Panc1 (cell line): ENCODE results near the gene ST3GAL5. TPM values are rescaled to one million over a fixed set of nuclear protein-coding genes. Genes with fewer than 3 reads are reported as not detected.

Experiments used
- ATAC-seq: fragments of 200-7000 bp; cut with Tn5 transposase; 2 replicates; pipeline ENCODE4 v1.9.1; 2020; ENCODE audit warnings: mild to moderate bottlenecking, moderate library complexity
- BruUV-seq: library from RNA; stranded (reverse); fragments of 400-500 nt; replicated peaks from 2 replicates; lab custom pipeline; 2021; lab: Mats Ljungman, UMichigan
- CTCF ChIA-PET: fragments of 300-600 bp; sonication (Branson Sonifier 250); formaldehyde crosslinking; loops from one replicate; lab custom pipeline; 2022; ENCODE audit warnings: antibody characterized with exemption; lab: Charles Lee
- POLR2A ChIA-PET: fragments of 300-600 bp; sonication (Branson Sonifier 250); formaldehyde crosslinking; loops from one replicate; lab custom pipeline; 2022; ENCODE audit warnings: antibody characterized with exemption; lab: Charles Lee
- DNase-seq: peaks from one replicate; pipeline ENCODE4 v3.0.0-alpha.2; 2010; ENCODE audit warnings: low read depth, low spot score
- H3K27ac ChIP-seq: 2 replicates; pipeline ENCODE4 v1.5.1; 2011; ENCODE audit warnings: mild to moderate bottlenecking, low read length, inconsistent platforms
- H3K27me3 ChIP-seq: fragments of 200-500 bp; sonication (Bioruptor generic); 2 replicates; pipeline ENCODE4 v1.6.0; 2014; ENCODE audit warnings: low read length, inconsistent platforms; ENCODE audit not compliant: control insufficient read depth, insufficient read depth
- H3K36me3 ChIP-seq: fragments of 200-500 bp; sonication (Bioruptor generic); 2 replicates; pipeline ENCODE4 v1.5.1; 2014; ENCODE audit warnings: inconsistent platforms, mild to moderate bottlenecking, low read length, moderate library complexity; ENCODE audit not compliant: control insufficient read depth, insufficient read depth
- H3K4me1 ChIP-seq: 2 replicates; pipeline ENCODE4 v1.5.1; 2011; ENCODE audit warnings: inconsistent platforms, mild to moderate bottlenecking, low read length, moderate library complexity; ENCODE audit not compliant: control insufficient read depth, insufficient read depth
- H3K4me3 ChIP-seq, 2 experiments: 2 replicates each; pipeline ENCODE4 v1.5.1; 2011 to 2012; ENCODE audit warnings: low read depth in 2 of 2, low read length in 2 of 2, mild to moderate bottlenecking in 2 of 2, inconsistent platforms in 1 of 2, moderate library complexity in 1 of 2
- H3K9me3 ChIP-seq: fragments of 200-500 bp; sonication (Bioruptor generic); 2 replicates; pipeline ENCODE4 v1.5.1; 2014; ENCODE audit warnings: low read depth, mild to moderate bottlenecking, inconsistent platforms, low read length, moderate library complexity; ENCODE audit not compliant: control insufficient read depth, insufficient read depth
- POLR2AphosphoS5 ChIP-seq: IDR thresholded peaks from 2 replicates; pipeline ENCODE4 v1.6.1; 2012; ENCODE audit warnings: mild to moderate bottlenecking, low read depth, low read length, moderate library complexity
- SIN3A ChIP-seq: IDR thresholded peaks from 2 replicates; pipeline ENCODE4 v1.6.1; 2012; ENCODE audit warnings: low read depth, mild to moderate bottlenecking, low read length, moderate library complexity, borderline replicate concordance; ENCODE audit not compliant: insufficient read depth
- TCF7L2 ChIP-seq: IDR thresholded peaks from 2 replicates; pipeline ENCODE4 v1.6.1; 2011; ENCODE audit warnings: mild to moderate bottlenecking, low read depth, low read length, inconsistent platforms
- in situ Hi-C: cut with HindIII; loops from 2 replicates; pipeline ENCODE4 v1.10.0; 2016; ENCODE audit warnings: low sequenced_read_pairs, low pct_unique_long_range_greater_than_20kb
- intact Hi-C: fragments of 100-400 bp; cut with micrococcal nuclease; formaldehyde crosslinking; loops from one replicate; pipeline ENCODE4 v1.10.0; 2022; ENCODE audit not compliant: unreplicated experiment
- total RNA-seq: library from RNA; stranded (reverse); gene quantifications from one replicate; pipeline ENCODE4 v1.2.1, GENCODE V29; 2021; ENCODE audit not compliant: unreplicated experiment
- TF ChIP-seq, protein P1 (sequence below): fragments of 450-650 bp; IDR thresholded peaks from 2 replicates; pipeline ENCODE4 v1.5.1; 2017; ENCODE audit warnings: mild to moderate bottlenecking
- TF ChIP-seq, protein P2 (sequence below), 2 experiments: IDR thresholded peaks; 2 replicates each; pipeline ENCODE4 v1.6.1; 2011 to 2012; ENCODE audit warnings: low read depth in 2 of 2, control low read depth in 1 of 2, low read length in 1 of 2, mild to moderate bottlenecking in 1 of 2, moderate library complexity in 1 of 2; ENCODE audit not compliant: insufficient read depth in 1 of 2

ST3GAL5 gene
- total RNA-seq, 1 experiment from 2014 or later, result 5.0 TPM

DNA sequence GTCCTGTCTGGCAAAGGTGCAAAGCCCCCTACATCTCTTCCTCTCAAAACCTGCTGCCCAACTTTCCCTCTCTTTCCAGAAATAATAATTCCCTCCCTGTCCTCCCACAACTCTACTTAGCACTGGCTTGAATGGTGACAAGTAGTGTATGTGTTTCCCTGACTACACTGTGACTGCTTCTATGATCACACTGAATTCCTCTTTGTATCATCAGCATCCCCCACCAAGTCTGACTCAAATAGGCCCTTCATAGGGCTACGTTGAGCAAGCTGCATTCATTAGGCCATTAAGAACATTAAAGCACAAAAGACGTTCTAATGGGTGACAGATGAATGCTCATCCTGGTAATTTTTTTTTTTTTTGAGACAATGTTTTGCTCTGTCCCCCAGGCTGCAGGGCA, 13.7 kb upstream of the ST3GAL5 start:
- Histone ChIP-seq H3K36me3 (no peaks in the 10 kb centered on the region), H3K4me3 (no peak overlapping the region), H3K27ac (no peak overlapping the region), H3K4me1 (no peaks in the 10 kb centered on the region), H3K9me3 (no peaks in the 10 kb centered on the region), H3K27me3 (no peaks in the 10 kb centered on the region)
- ATAC-seq (no peak), DNase-seq (no peak)
- POLR2A ChIA-PET, result no interaction called here
- BruUV-seq, result no TSS peak
- CTCF ChIA-PET, result interaction anchor here (0.7 kb wide), 1 partner anchor 196 kb away, joined by 3 read pairs; no protein-coding TSS in a partner anchor
- intact Hi-C loops, result no loop called here
- no peak for TF ChIP-seq SIN3A
- TF ChIP-seq, protein P1, sequence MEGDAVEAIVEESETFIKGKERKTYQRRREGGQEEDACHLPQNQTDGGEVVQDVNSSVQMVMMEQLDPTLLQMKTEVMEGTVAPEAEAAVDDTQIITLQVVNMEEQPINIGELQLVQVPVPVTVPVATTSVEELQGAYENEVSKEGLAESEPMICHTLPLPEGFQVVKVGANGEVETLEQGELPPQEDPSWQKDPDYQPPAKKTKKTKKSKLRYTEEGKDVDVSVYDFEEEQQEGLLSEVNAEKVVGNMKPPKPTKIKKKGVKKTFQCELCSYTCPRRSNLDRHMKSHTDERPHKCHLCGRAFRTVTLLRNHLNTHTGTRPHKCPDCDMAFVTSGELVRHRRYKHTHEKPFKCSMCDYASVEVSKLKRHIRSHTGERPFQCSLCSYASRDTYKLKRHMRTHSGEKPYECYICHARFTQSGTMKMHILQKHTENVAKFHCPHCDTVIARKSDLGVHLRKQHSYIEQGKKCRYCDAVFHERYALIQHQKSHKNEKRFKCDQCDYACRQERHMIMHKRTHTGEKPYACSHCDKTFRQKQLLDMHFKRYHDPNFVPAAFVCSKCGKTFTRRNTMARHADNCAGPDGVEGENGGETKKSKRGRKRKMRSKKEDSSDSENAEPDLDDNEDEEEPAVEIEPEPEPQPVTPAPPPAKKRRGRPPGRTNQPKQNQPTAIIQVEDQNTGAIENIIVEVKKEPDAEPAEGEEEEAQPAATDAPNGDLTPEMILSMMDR, result no peak
- TF ChIP-seq TCF7L2, result no peak
- no peak for TF ChIP-seq POLR2AphosphoS5
- in situ Hi-C loops, result no loop called here

DNA sequence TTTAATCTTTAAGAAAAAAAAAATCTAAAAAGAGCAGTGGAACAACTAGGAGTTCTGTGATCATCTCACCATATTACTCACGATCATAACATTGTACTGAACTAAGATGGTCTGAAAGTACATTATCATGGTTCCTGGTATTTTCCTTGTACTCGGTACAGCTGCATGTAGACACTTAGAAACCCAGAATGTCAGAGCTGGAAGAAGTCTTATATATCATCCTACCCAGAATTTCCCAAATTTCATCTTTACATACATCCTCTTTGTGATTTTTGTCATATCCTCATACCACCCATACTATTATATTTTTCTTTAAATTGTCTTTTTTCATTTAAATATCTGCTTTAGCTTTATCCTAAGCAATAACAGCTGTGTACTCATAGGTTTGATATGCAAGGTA, 12.4 kb upstream of the ST3GAL5 start:
- BruUV-seq, result no TSS peak
- H3K4me1 ChIP-seq, result no peaks in the 10 kb centered on the region

More for the DNA sequence above, 12.4 kb upstream of the ST3GAL5 start:
- no peak for DNase-seq
- in situ Hi-C loops (no loop called here), intact Hi-C loops (no loop called here)
- POLR2A ChIA-PET, result no interaction called here
- H3K27ac ChIP-seq, result no peak overlapping the region
- ATAC-seq, result no peak
- TF ChIP-seq POLR2AphosphoS5 (no peak), TCF7L2 (no peak), SIN3A (no peak)
- TF ChIP-seq, protein P2, sequence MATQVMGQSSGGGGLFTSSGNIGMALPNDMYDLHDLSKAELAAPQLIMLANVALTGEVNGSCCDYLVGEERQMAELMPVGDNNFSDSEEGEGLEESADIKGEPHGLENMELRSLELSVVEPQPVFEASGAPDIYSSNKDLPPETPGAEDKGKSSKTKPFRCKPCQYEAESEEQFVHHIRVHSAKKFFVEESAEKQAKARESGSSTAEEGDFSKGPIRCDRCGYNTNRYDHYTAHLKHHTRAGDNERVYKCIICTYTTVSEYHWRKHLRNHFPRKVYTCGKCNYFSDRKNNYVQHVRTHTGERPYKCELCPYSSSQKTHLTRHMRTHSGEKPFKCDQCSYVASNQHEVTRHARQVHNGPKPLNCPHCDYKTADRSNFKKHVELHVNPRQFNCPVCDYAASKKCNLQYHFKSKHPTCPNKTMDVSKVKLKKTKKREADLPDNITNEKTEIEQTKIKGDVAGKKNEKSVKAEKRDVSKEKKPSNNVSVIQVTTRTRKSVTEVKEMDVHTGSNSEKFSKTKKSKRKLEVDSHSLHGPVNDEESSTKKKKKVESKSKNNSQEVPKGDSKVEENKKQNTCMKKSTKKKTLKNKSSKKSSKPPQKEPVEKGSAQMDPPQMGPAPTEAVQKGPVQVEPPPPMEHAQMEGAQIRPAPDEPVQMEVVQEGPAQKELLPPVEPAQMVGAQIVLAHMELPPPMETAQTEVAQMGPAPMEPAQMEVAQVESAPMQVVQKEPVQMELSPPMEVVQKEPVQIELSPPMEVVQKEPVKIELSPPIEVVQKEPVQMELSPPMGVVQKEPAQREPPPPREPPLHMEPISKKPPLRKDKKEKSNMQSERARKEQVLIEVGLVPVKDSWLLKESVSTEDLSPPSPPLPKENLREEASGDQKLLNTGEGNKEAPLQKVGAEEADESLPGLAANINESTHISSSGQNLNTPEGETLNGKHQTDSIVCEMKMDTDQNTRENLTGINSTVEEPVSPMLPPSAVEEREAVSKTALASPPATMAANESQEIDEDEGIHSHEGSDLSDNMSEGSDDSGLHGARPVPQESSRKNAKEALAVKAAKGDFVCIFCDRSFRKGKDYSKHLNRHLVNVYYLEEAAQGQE (IDR thresholded peaks at IDR 0.05; ENCODE audit: insufficient read depth in 1 of 2, low read depth in 2 of 2, low read length in 1 of 2), result no peak
- TF ChIP-seq, protein P1, result no peak
- H3K36me3 ChIP-seq, result no peaks in the 10 kb centered on the region
- CTCF ChIA-PET, result no interaction called here
- no peaks in the 10 kb centered on the region for H3K9me3 ChIP-seq
- H3K4me3 ChIP-seq, result no peak overlapping the region
- H3K27me3 ChIP-seq, result no peaks in the 10 kb centered on the region
